ENCODE measurements around the gene IFITM5. TPM values are rescaled to one million over a fixed set of nuclear protein-coding genes. Genes with fewer than 3 reads are reported as not detected.
A peak's percentile ranks its signal among the peaks of the same experiment; 100 is the strongest.

Gene IFITM5
- total RNA-seq, 2 experiments from 2014 or later = not detected

- H3K9me3 Mint-ChIP-seq = peaks cover 6% of the 10 kb centered on the region
- H3K27me3 Mint-ChIP-seq = peaks cover 43% of the 10 kb centered on the region
- no peak for DNase-seq
- CTCF ChIA-PET = interaction anchor here (1.0 to 3.9 kb wide), 6 partner anchors 9 to 237 kb away, joined by 3 to 15 read pairs (median 3); no protein-coding TSS in a partner anchor
- peak overlapping the region; percentile 76 for H3K4me3 Mint-ChIP-seq
- H3K36me3 Mint-ChIP-seq (ENCODE audit: low read depth) = peaks cover 54% of the 10 kb centered on the region
- peaks cover 68% of the 10 kb centered on the region for H3K4me1 Mint-ChIP-seq
- POLR2A ChIA-PET = interaction anchor here (1.1 kb wide), 1 partner anchor 36 kb away, joined by 4 read pairs; no protein-coding TSS in a partner anchor
- H3K27ac Mint-ChIP-seq = peak overlapping the region; percentile 83
These were observed 17.7 kb downstream of the IFITM5 start for GRCh38 chr11:281486-282161.

- POLR2A ChIA-PET = interaction anchor here (1.1 kb wide), 1 partner anchor 37 kb away, joined by 4 read pairs; no protein-coding TSS in a partner anchor
- peak; percentile 45 for DNase-seq
- H3K36me3 Mint-ChIP-seq (ENCODE audit: low read depth) = peaks cover 61% of the 10 kb centered on the region
- CTCF ChIA-PET = interaction anchor here (0.5 to 3.9 kb wide), 7 partner anchors 10 to 238 kb away, joined by 3 to 15 read pairs (median 3); no protein-coding TSS in a partner anchor
- peak overlapping the region; percentile 83 for H3K27ac Mint-ChIP-seq
- H3K4me1 Mint-ChIP-seq = peaks cover 62% of the 10 kb centered on the region
- H3K27me3 Mint-ChIP-seq = peaks cover 50% of the 10 kb centered on the region
- H3K4me3 Mint-ChIP-seq = peak overlapping the region; percentile 76
- H3K9me3 Mint-ChIP-seq = peaks cover 13% of the 10 kb centered on the region
These were observed 18.4 kb downstream of the IFITM5 start for GRCh38 chr11:280706-281485.

- peak; percentile 56 for DNase-seq
- peak overlapping the region; percentile 76 for H3K4me3 Mint-ChIP-seq
- peak overlapping the region; percentile 86 for H3K27ac Mint-ChIP-seq
- H3K27me3 Mint-ChIP-seq = peaks cover 56% of the 10 kb centered on the region
- peaks cover 59% of the 10 kb centered on the region for H3K36me3 Mint-ChIP-seq (ENCODE audit: low read depth)
- ChIA-PET CTCF (interaction anchor here (0.5 to 3.9 kb wide), 7 partner anchors 9 to 239 kb away, joined by 3 to 15 read pairs (median 3); no protein-coding TSS in a partner anchor), POLR2A (interaction anchor here (0.5 to 1.1 kb wide), 2 partner anchors 30 to 38 kb away, joined by 3 to 4 read pairs; no protein-coding TSS in a partner anchor)
- H3K4me1 Mint-ChIP-seq = peaks cover 55% of the 10 kb centered on the region
- peaks cover 14% of the 10 kb centered on the region for H3K9me3 Mint-ChIP-seq
These were observed 19.2 kb downstream of the IFITM5 start for GRCh38 chr11:279966-280705.

GRCh38 chr11:279040-279965 lies 20.0 kb downstream of the IFITM5 start:
- ChIA-PET CTCF (interaction anchor here (0.9 to 3.9 kb wide), 4 partner anchors 8 to 28 kb away, joined by 4 to 15 read pairs (median 7); no protein-coding TSS in a partner anchor), POLR2A (interaction anchor here (0.5 to 1.0 kb wide), 2 partner anchors 11 to 31 kb away, joined by 3 read pairs; no protein-coding TSS in a partner anchor)
- Mint-ChIP-seq H3K4me3 (peak overlapping the region; percentile 73), H3K4me1 (peaks cover 53% of the 10 kb centered on the region), H3K27ac (peak overlapping the region; percentile 88), H3K36me3 (ENCODE audit: low read depth) (peaks cover 59% of the 10 kb centered on the region), H3K27me3 (peaks cover 60% of the 10 kb centered on the region), H3K9me3 (peaks cover 14% of the 10 kb centered on the region)
- DNase-seq = no peak

- Mint-ChIP-seq H3K27ac (peak within 1 kb of the TSS; percentile 88), H3K9me3 (peaks cover 14% of the 10 kb centered on the region), H3K36me3 (ENCODE audit: low read depth) (peaks cover 53% of the 10 kb centered on the region), H3K27me3 (peaks cover 61% of the 10 kb centered on the region), H3K4me1 (peaks cover 48% of the 10 kb centered on the region), H3K4me3 (peak within 1 kb of the TSS; percentile 73)
- ChIA-PET POLR2A (interaction anchor here (1.0 kb wide), 1 partner anchor 10 kb away, joined by 3 read pairs; no protein-coding TSS in a partner anchor), CTCF (interaction anchor here (0.8 to 3.9 kb wide), 5 partner anchors 9 to 67 kb away, joined by 3 to 15 read pairs (median 5); no protein-coding TSS in a partner anchor)
- no peak for DNase-seq
These were observed 21.1 kb downstream of the IFITM5 start, which contains the start of gene NLRP6 for GRCh38 chr11:278001-278951. NLRP6 (plus strand) TSS chr11:278407; CDS start chr11:278570, 163 bp downstream.

GRCh38 chr11:276219-276618 lies 23.1 kb downstream of the IFITM5 start:
- ChIA-PET CTCF (interaction anchor here (0.7 to 1.1 kb wide), 2 partner anchors 26 to 243 kb away, joined by 3 read pairs; no protein-coding TSS in a partner anchor), POLR2A (no interaction called here)
- DNase-seq = no peak
- peaks cover 35% of the 10 kb centered on the region for H3K36me3 Mint-ChIP-seq (ENCODE audit: low read depth)
- peaks cover 44% of the 10 kb centered on the region for H3K27me3 Mint-ChIP-seq
- peaks cover 14% of the 10 kb centered on the region for H3K9me3 Mint-ChIP-seq
- H3K27ac Mint-ChIP-seq = no peak overlapping the region
- H3K4me1 Mint-ChIP-seq = peaks cover 32% of the 10 kb centered on the region
- no peak overlapping the region for H3K4me3 Mint-ChIP-seq

GRCh38 chr11:272931-273198 lies 26.5 kb downstream of the IFITM5 start:
- no peak overlapping the region for H3K4me3 Mint-ChIP-seq
- peaks cover 32% of the 10 kb centered on the region for H3K27me3 Mint-ChIP-seq
- no peak for DNase-seq
- peaks cover 43% of the 10 kb centered on the region for H3K4me1 Mint-ChIP-seq
- H3K9me3 Mint-ChIP-seq = peaks cover 14% of the 10 kb centered on the region
- no peak overlapping the region for H3K27ac Mint-ChIP-seq
- peaks cover 36% of the 10 kb centered on the region for H3K36me3 Mint-ChIP-seq (ENCODE audit: low read depth)
- ChIA-PET CTCF (no interaction called here), POLR2A (no interaction called here)

- H3K9me3 Mint-ChIP-seq = peaks cover 11% of the 10 kb centered on the region
- H3K36me3 Mint-ChIP-seq (ENCODE audit: low read depth) = peaks cover 34% of the 10 kb centered on the region
- H3K27ac Mint-ChIP-seq = no peak overlapping the region
- H3K27me3 Mint-ChIP-seq = peaks cover 29% of the 10 kb centered on the region
- H3K4me1 Mint-ChIP-seq = peaks cover 42% of the 10 kb centered on the region
- ChIA-PET CTCF (interaction anchor here (0.7 to 1.2 kb wide), 2 partner anchors 22 to 90 kb away, joined by 3 read pairs; no protein-coding TSS in a partner anchor), POLR2A (no interaction called here)
- H3K4me3 Mint-ChIP-seq = no peak overlapping the region
- DNase-seq = no peak
These were observed 27.0 kb downstream of the IFITM5 start for GRCh38 chr11:272195-272930.

- POLR2A ChIA-PET = no interaction called here
- no peak overlapping the region for H3K4me3 Mint-ChIP-seq
- peaks cover 22% of the 10 kb centered on the region for H3K27me3 Mint-ChIP-seq
- DNase-seq = no peak
- H3K4me1 Mint-ChIP-seq = peaks cover 40% of the 10 kb centered on the region
- peaks cover 5% of the 10 kb centered on the region for H3K9me3 Mint-ChIP-seq
- H3K36me3 Mint-ChIP-seq (ENCODE audit: low read depth) = peaks cover 24% of the 10 kb centered on the region
- CTCF ChIA-PET = interaction anchor here (1.1 to 1.2 kb wide), 2 partner anchors 10 to 21 kb away, joined by 3 read pairs; no protein-coding TSS in a partner anchor
- H3K27ac Mint-ChIP-seq = peak overlapping the region; percentile 25
These were observed 28.0 kb downstream of the IFITM5 start for GRCh38 chr11:271319-271715.

Measured in activated CD4-positive, alpha-beta T cell treated with anti-CD3 and anti-CD28 coated beads, Interleukin-2, amount 10 ng/mL, durations not matched to agents 7 days and 5 days (primary cell).